ENCODE data around the gene SPR. TPM values are rescaled to one million over a fixed set of nuclear protein-coding genes. Genes with fewer than 3 reads are reported as not detected.

The SPR gene
- total RNA-seq, 3 donors from 2014 or later (not counting 1 experiment from before 2014, with no cell fraction given) = 0.16 to 1.7 (median 0.34) TPM

GRCh38 chr2:72936660-72937355 lies 49.6 kb downstream of the SPR start:
- Histone ChIP-seq H3K27me3 (ENCODE audit: control insufficient read depth, insufficient read depth, low read length) (no peaks in the 10 kb centered on the region), H3K36me3 (ENCODE audit: control insufficient read depth, insufficient read depth, low read length) (no peaks in the 10 kb centered on the region), H3K4me3 (ENCODE audit: low read length) (no peak overlapping the region), H3K27ac (ENCODE audit: low read length) (no peak overlapping the region), H3K4me1 (ENCODE audit: control insufficient read depth, insufficient read depth, low read length) (peaks cover 6% of the 10 kb centered on the region), H3K9me3 (ENCODE audit: control insufficient read depth, insufficient read depth, low read length) (no peaks in the 10 kb centered on the region)
- DNase-seq (no peak), ATAC-seq (no peak)
- H3K4me1 Mint-ChIP-seq = peaks cover 7 to 15% of the 10 kb centered on the region in 2 donors
- H3K27ac Mint-ChIP-seq = no peak overlapping the region
- peaks cover 0 to 7% of the 10 kb centered on the region in 2 donors for H3K27me3 Mint-ChIP-seq (ENCODE audit: low read depth in 2 of 2)
- H3K9me3 Mint-ChIP-seq = no peaks in the 10 kb centered on the region
- intact Hi-C loops (cut with micrococcal nuclease) = no loop called here
- H3K4me3 Mint-ChIP-seq = no peak overlapping the region
- no peak for TF ChIP-seq CTCF (IDR thresholded peaks at IDR 0.05)
- H3K36me3 Mint-ChIP-seq = no peaks in the 10 kb centered on the region
- 90% methylated on average over 19 of the region's 19 CpGs for WGBS (ENCODE audit: insufficient coverage)

GRCh38 chr2:72937356-72937669 lies 50.1 kb downstream of the SPR start:
- no peak overlapping the region for H3K27ac ChIP-seq (ENCODE audit: low read length)
- Mint-ChIP-seq H3K27me3 (ENCODE audit: low read depth in 2 of 2) (peaks cover 0 to 7% of the 10 kb centered on the region in 2 donors), H3K27ac (no peak overlapping the region), H3K9me3 (no peaks in the 10 kb centered on the region), H3K36me3 (no peaks in the 10 kb centered on the region), H3K4me3 (no peak overlapping the region), H3K4me1 (peaks cover 7 to 15% of the 10 kb centered on the region in 2 donors)
- no peaks in the 10 kb centered on the region for H3K36me3 ChIP-seq (ENCODE audit: control insufficient read depth, insufficient read depth, low read length)
- intact Hi-C loops (cut with micrococcal nuclease) = no loop called here
- TF ChIP-seq CTCF (IDR thresholded peaks at IDR 0.05) = no peak
- ATAC-seq (no peak), DNase-seq (no peak)
- no peak overlapping the region for H3K4me3 ChIP-seq (ENCODE audit: low read length)
- peaks cover 6% of the 10 kb centered on the region for H3K4me1 ChIP-seq (ENCODE audit: control insufficient read depth, insufficient read depth, low read length)
- 88% methylated on average over 15 of the region's 15 CpGs for WGBS (ENCODE audit: insufficient coverage)
- no peaks in the 10 kb centered on the region for H3K9me3 ChIP-seq (ENCODE audit: control insufficient read depth, insufficient read depth, low read length)
- no peaks in the 10 kb centered on the region for H3K27me3 ChIP-seq (ENCODE audit: control insufficient read depth, insufficient read depth, low read length)

- Mint-ChIP-seq H3K27ac (no peak overlapping the region), H3K27me3 (ENCODE audit: low read depth in 2 of 2) (peaks cover 0 to 7% of the 10 kb centered on the region in 2 donors), H3K36me3 (no peaks in the 10 kb centered on the region), H3K4me1 (peaks cover 7 to 15% of the 10 kb centered on the region in 2 donors), H3K4me3 (no peak overlapping the region), H3K9me3 (no peaks in the 10 kb centered on the region)
- Histone ChIP-seq H3K27me3 (ENCODE audit: control insufficient read depth, insufficient read depth, low read length) (no peaks in the 10 kb centered on the region), H3K4me3 (ENCODE audit: low read length) (no peak overlapping the region), H3K4me1 (ENCODE audit: control insufficient read depth, insufficient read depth, low read length) (peaks cover 6% of the 10 kb centered on the region), H3K9me3 (ENCODE audit: control insufficient read depth, insufficient read depth, low read length) (no peaks in the 10 kb centered on the region), H3K27ac (ENCODE audit: low read length) (no peak overlapping the region), H3K36me3 (ENCODE audit: control insufficient read depth, insufficient read depth, low read length) (no peaks in the 10 kb centered on the region)
- no peak for DNase-seq
- TF ChIP-seq CTCF (IDR thresholded peaks at IDR 0.05) = no peak
- 80% methylated on average over 5 of the region's 5 CpGs for WGBS (ENCODE audit: insufficient coverage)
- ATAC-seq = no peak
- intact Hi-C loops (cut with micrococcal nuclease) = no loop called here
Observed at GRCh38 chr2:72938455-72938854, 51.2 kb downstream of the SPR start.

- Mint-ChIP-seq H3K27me3 (ENCODE audit: low read depth in 2 of 2) (no peaks in the 10 kb centered on the region), H3K9me3 (no peaks in the 10 kb centered on the region), H3K4me1 (peaks cover 1 to 8% of the 10 kb centered on the region in 2 donors), H3K36me3 (no peaks in the 10 kb centered on the region), H3K4me3 (no peak overlapping the region), H3K27ac (peak overlapping the region in 1 of 2 donors; percentile 17)
- DNase-seq = no peak
- ATAC-seq = no peak
- H3K4me3 ChIP-seq (ENCODE audit: low read length) = no peak overlapping the region
- no peaks in the 10 kb centered on the region for H3K36me3 ChIP-seq (ENCODE audit: control insufficient read depth, insufficient read depth, low read length)
- 91% methylated on average over 6 of the region's 6 CpGs for WGBS (ENCODE audit: insufficient coverage)
- no peaks in the 10 kb centered on the region for H3K27me3 ChIP-seq (ENCODE audit: control insufficient read depth, insufficient read depth, low read length)
- no peaks in the 10 kb centered on the region for H3K9me3 ChIP-seq (ENCODE audit: control insufficient read depth, insufficient read depth, low read length)
- H3K27ac ChIP-seq (ENCODE audit: low read length) = no peak overlapping the region
- TF ChIP-seq CTCF (IDR thresholded peaks at IDR 0.05) = no peak
- intact Hi-C loops (cut with micrococcal nuclease) = no loop called here
- no peaks in the 10 kb centered on the region for H3K4me1 ChIP-seq (ENCODE audit: control insufficient read depth, insufficient read depth, low read length)
Observed at GRCh38 chr2:72940361-72940760, 53.2 kb downstream of the SPR start.
